IMR-90 (cell line): ENCODE results near the gene XDH.

Source experiments
- BHLHE40 ChIP-seq: fragments of 150-350 bp; IDR thresholded peaks from 2 replicates; pipeline ENCODE4 v1.6.1; 2016; ENCODE audit warnings: mild to moderate bottlenecking, low read depth, low read length
- FOS ChIP-seq: fragments of 150-350 bp; IDR thresholded peaks from 2 replicates; pipeline ENCODE4 v1.6.1; 2016; ENCODE audit warnings: low read depth, low read length
- MAFK ChIP-seq: IDR thresholded peaks from 2 replicates; pipeline ENCODE4 v1.6.1; 2012; ENCODE audit warnings: low read depth, low read length, improper control_type of control experiment
- NFE2L2 ChIP-seq: fragments of 150-350 bp; IDR thresholded peaks from 2 replicates; pipeline ENCODE4 v1.6.1; 2016; ENCODE audit warnings: low read depth, mild to moderate bottlenecking, low read length
- POLR2A ChIP-seq: IDR thresholded peaks from 2 replicates; pipeline ENCODE4 v1.6.1; 2012; ENCODE audit warnings: mild to moderate bottlenecking, low read depth, low read length
- RAD21 ChIP-seq: IDR thresholded peaks from 2 replicates; pipeline ENCODE4 v1.6.1; 2012; ENCODE audit warnings: low read length, improper control_type of control experiment
- RCOR1 ChIP-seq: IDR thresholded peaks from 2 replicates; pipeline ENCODE4 v1.6.1; 2012; ENCODE audit warnings: mild to moderate bottlenecking, low read length, improper control_type of control experiment; ENCODE audit not compliant: insufficient replicate concordance
- SMC3 ChIP-seq: fragments of 150-350 bp; IDR thresholded peaks from 2 replicates; pipeline ENCODE4 v1.6.1; 2016; ENCODE audit warnings: low read depth, mild to moderate bottlenecking, antibody characterized with exemption, low read length, moderate library complexity
- TF ChIP-seq, protein P1 (sequence below): conservative IDR thresholded peaks from 2 replicates; pipeline ENCODE4 v1.5.1; 2012; ENCODE audit warnings: mild to moderate bottlenecking, low read depth, low read length, improper control_type of control experiment

GRCh38 chr2:31386648-31387047 is 27.9 kb downstream of the XDH start:
- TF ChIP-seq POLR2A (no peak), NFE2L2 (no peak), RCOR1 (no peak), FOS (no peak), SMC3 (no peak), MAFK (no peak), RAD21 (no peak), BHLHE40 (no peak)
- TF ChIP-seq, protein P1, sequence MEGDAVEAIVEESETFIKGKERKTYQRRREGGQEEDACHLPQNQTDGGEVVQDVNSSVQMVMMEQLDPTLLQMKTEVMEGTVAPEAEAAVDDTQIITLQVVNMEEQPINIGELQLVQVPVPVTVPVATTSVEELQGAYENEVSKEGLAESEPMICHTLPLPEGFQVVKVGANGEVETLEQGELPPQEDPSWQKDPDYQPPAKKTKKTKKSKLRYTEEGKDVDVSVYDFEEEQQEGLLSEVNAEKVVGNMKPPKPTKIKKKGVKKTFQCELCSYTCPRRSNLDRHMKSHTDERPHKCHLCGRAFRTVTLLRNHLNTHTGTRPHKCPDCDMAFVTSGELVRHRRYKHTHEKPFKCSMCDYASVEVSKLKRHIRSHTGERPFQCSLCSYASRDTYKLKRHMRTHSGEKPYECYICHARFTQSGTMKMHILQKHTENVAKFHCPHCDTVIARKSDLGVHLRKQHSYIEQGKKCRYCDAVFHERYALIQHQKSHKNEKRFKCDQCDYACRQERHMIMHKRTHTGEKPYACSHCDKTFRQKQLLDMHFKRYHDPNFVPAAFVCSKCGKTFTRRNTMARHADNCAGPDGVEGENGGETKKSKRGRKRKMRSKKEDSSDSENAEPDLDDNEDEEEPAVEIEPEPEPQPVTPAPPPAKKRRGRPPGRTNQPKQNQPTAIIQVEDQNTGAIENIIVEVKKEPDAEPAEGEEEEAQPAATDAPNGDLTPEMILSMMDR: no peak
